GM12878 (cell line): ENCODE results near the gene LRRC7. TPM values are rescaled to one million over a fixed set of nuclear protein-coding genes. Genes with fewer than 3 reads are reported as not detected.

Experiments
- ATAC-seq: fragments of 200-7000 bp; cut with Tn5 transposase; 3 replicates; pipeline ENCODE4 v1.9.1; 2020; ENCODE audit warnings: mild to moderate bottlenecking, moderate library complexity
- BruUV-seq: library from RNA; stranded (reverse); fragments of 400-500 nt; replicated peaks from 2 replicates; lab custom pipeline; 2021; lab: Mats Ljungman, UMichigan
- CTCF ChIA-PET: fragments of 300-600 bp; sonication (Branson Sonifier 250); formaldehyde crosslinking; extraction: SDS; loops from one replicate; lab custom pipeline; 2021; ENCODE audit warnings: inconsistent platforms; lab: Yijun Ruan, JAX
- POLR2A ChIA-PET: fragments of 350-600 bp; formaldehyde crosslinking; extraction: SDS; loops from one replicate; lab custom pipeline; 2021; ENCODE audit warnings: inconsistent platforms; lab: Charles Lee
- RAD21 ChIA-PET: fragments of 300-600 bp; sonication (Branson Sonifier 250); formaldehyde crosslinking; loops from one replicate; lab custom pipeline; 2023; ENCODE audit warnings: antibody characterized with exemption; ENCODE audit not compliant: unreplicated experiment; lab: Charles Lee
- SMC1A ChIA-PET: fragments of 300-600 bp; sonication (Branson Sonifier 250); formaldehyde crosslinking; loops from one replicate; lab custom pipeline; 2023; ENCODE audit not compliant: unreplicated experiment, uncharacterized antibody; lab: Charles Lee
- DNase-seq: peaks from one replicate; pipeline ENCODE4 v3.0.0-alpha.2; 2011; ENCODE audit warnings: low read depth, low spot score
- FAIRE-seq: peaks from 3 replicates; lab custom pipeline; 2011; peaks lifted over from hg19 to GRCh38; lab: Jason Lieb, UNC
- H2AFZ ChIP-seq: 2 replicates; pipeline ENCODE4 v1.6.0; 2011; ENCODE audit warnings: low read depth, low read length, control low read depth; ENCODE audit not compliant: control insufficient read depth
- H3K27ac ChIP-seq: 2 replicates; pipeline ENCODE4 v1.5.1; 2011; ENCODE audit warnings: control low read depth; ENCODE audit not compliant: control insufficient read depth, insufficient read depth
- H3K27me3 ChIP-seq, 2 experiments: replicated peaks in 1 of 2; 2 replicates each; pipeline versions ENCODE4 v1.6.0 to v1.6.1; 2011; ENCODE audit warnings: low read length in 1 of 2; ENCODE audit not compliant: control insufficient read depth in 2 of 2, insufficient read depth in 2 of 2
- H3K36me3 ChIP-seq, 2 experiments: 2 replicates each; pipeline ENCODE4 v1.5.1; 2011; ENCODE audit warnings: low read length in 1 of 2; ENCODE audit not compliant: control insufficient read depth in 2 of 2, insufficient read depth in 2 of 2
- H3K4me1 ChIP-seq: 2 replicates; pipeline ENCODE4 v1.6.1; 2011; ENCODE audit warnings: mild to moderate bottlenecking, low read length, moderate library complexity, mixed read lengths; ENCODE audit not compliant: control insufficient read depth, insufficient read depth
- H3K4me2 ChIP-seq: 2 replicates; pipeline ENCODE4 v1.6.0; 2011; ENCODE audit warnings: control low read depth; ENCODE audit not compliant: control insufficient read depth, insufficient read depth
- H3K4me3 ChIP-seq: fragments of 200-600 bp; sonication (generic); 2 replicates; pipeline ENCODE4 v1.5.1; 2016
- H3K79me2 ChIP-seq: 2 replicates; pipeline ENCODE4 v1.6.0; 2011; ENCODE audit warnings: low read length; ENCODE audit not compliant: control insufficient read depth, insufficient read depth
- H3K9ac ChIP-seq: 2 replicates; pipeline ENCODE4 v1.8.0; 2011; ENCODE audit warnings: low read length, control low read depth, mixed read lengths; ENCODE audit not compliant: control insufficient read depth, insufficient read depth
- H3K9me3 ChIP-seq: replicated peaks from 3 replicates; pipeline ENCODE4 v1.5.1; 2011; ENCODE audit warnings: mild to moderate bottlenecking, low read length; ENCODE audit not compliant: control insufficient read depth, insufficient read depth
- H4K20me1 ChIP-seq: 2 replicates; pipeline ENCODE4 v1.6.0; 2011; ENCODE audit not compliant: control insufficient read depth, insufficient read depth
- ASH2L ChIP-seq: fragments of 300-600, 200-600 bp; sonication (generic); IDR thresholded peaks from 2 replicates; pipeline ENCODE4 v1.6.1; 2017; ENCODE audit warnings: low read depth, mild to moderate bottlenecking, borderline replicate concordance
- BHLHE40 ChIP-seq, 2 experiments: fragments of 450-650 bp in 1 of 2; IDR thresholded peaks; 2 replicates each; pipeline ENCODE4 v1.6.1; 2011 to 2017; ENCODE audit warnings: low read depth in 2 of 2, borderline replicate concordance in 1 of 2, improper control_type of control experiment in 1 of 2, low read length in 1 of 2, mild to moderate bottlenecking in 1 of 2
- CBFB ChIP-seq: IDR thresholded peaks from 2 replicates; pipeline ENCODE4 v1.6.1; 2016; ENCODE audit warnings: antibody characterized with exemption, low read depth
- CHD2 ChIP-seq: IDR thresholded peaks from 2 replicates; pipeline ENCODE4 v1.6.1; 2011; ENCODE audit warnings: low read depth, low read length, improper control_type of control experiment, borderline replicate concordance
- FOXM1 ChIP-seq: IDR thresholded peaks from 2 replicates; pipeline ENCODE4 v1.6.1; 2012; ENCODE audit warnings: low read depth, mild to moderate bottlenecking, inconsistent platforms, low read length, moderate library complexity
- IKZF2 ChIP-seq, 2 experiments: fragments of 450-650 bp; IDR thresholded peaks; 2 replicates each; pipeline ENCODE4 v1.6.1; 2017; ENCODE audit warnings: mild to moderate bottlenecking in 2 of 2, moderate library complexity in 2 of 2
- JUND ChIP-seq: IDR thresholded peaks from 2 replicates; pipeline ENCODE4 v1.6.1; 2012; ENCODE audit warnings: low read depth, mild to moderate bottlenecking, low read length, improper control_type of control experiment, moderate library complexity
- MYC ChIP-seq: IDR thresholded peaks from 2 replicates; pipeline ENCODE4 v1.6.1; 2011; ENCODE audit warnings: mild to moderate bottlenecking, low read length, moderate library complexity, inconsistent platforms; ENCODE audit not compliant: insufficient read depth, insufficient replicate concordance, insufficient read length, severe bottlenecking
- NFYB ChIP-seq: IDR thresholded peaks from 2 replicates; pipeline ENCODE4 v1.6.1; 2011; ENCODE audit warnings: low read depth, mild to moderate bottlenecking, low read length, improper control_type of control experiment, moderate library complexity; ENCODE audit not compliant: insufficient read depth
- NR2C1 ChIP-seq: fragments of 450-650 bp; IDR thresholded peaks from 2 replicates; pipeline ENCODE4 v1.6.1; 2017; ENCODE audit warnings: antibody characterized with exemption, mild to moderate bottlenecking, moderate library complexity
- POLR2AphosphoS2 ChIP-seq: IDR thresholded peaks from 2 replicates; pipeline ENCODE4 v1.6.1; 2011; ENCODE audit warnings: low read depth, mild to moderate bottlenecking, low read length, improper control_type of control experiment, moderate library complexity
- SMAD1 ChIP-seq: fragments of 450-650 bp; IDR thresholded peaks from 2 replicates; pipeline ENCODE4 v1.6.1; 2018; ENCODE audit warnings: mild to moderate bottlenecking, low read depth; ENCODE audit not compliant: partially characterized antibody
- SRF ChIP-seq, 2 experiments: IDR thresholded peaks; 2 replicates each; pipeline ENCODE4 v1.6.1; 2011; ENCODE audit warnings: low read depth in 2 of 2, low read length in 2 of 2, mild to moderate bottlenecking in 1 of 2, moderate library complexity in 1 of 2
- TCF7 ChIP-seq: IDR thresholded peaks from 2 replicates; pipeline ENCODE4 v1.6.1; 2014; ENCODE audit warnings: antibody characterized with exemption, borderline replicate concordance
- WGBS: methylation state at CpG from one replicate; pipeline ENCODE4 v1.1.6; 2016; ENCODE audit warnings: low lambda C conversion rate; ENCODE audit not compliant: insufficient replicate concordance, insufficient coverage; ENCODE audit errors: missing lambda C conversion rate; 5-methylcytosine and 5-hydroxymethylcytosine counted together
- in situ Hi-C: fragments of 300-500 bp; cut with MboI; formaldehyde crosslinking; loops from 9 replicates; pipeline ENCODE4 v1.14.3; 2018; ENCODE audit warnings: mixed read lengths
- intact Hi-C: fragments of 100-400 bp; cut with micrococcal nuclease; formaldehyde crosslinking; loops from one replicate; pipeline ENCODE4 v1.14.2; 2022; ENCODE audit not compliant: unreplicated experiment
- polyA plus RNA-seq, 11 experiments: library from polyadenylated mRNA; depleted of rRNA in 4 of 11; unstranded in 6 of 11; stranded (reverse) in 5 of 11; fragments of >200 nt; fragmentation: Nextera tagmentation in 4 of 11; fragmentation: Illumina TruSeq in 1 of 11; extraction: Ambion mirVana in 4 of 11; extraction: Trizol in 1 of 11; gene quantifications; 1 replicate in 1 of 11; 2 replicates in 10 of 11; pipeline versions ENCODE4 v1.2.1 to v1.2.3, GENCODE V29; 2011 to 2016; ENCODE audit warnings: inconsistent platforms in 2 of 11, missing spikeins in 2 of 11, low read depth in 1 of 11
- total RNA-seq, 4 experiments: library from RNA; depleted of rRNA in 3 of 4; stranded (reverse); fragments of >200 nt in 3 of 4; fragmentation: Illumina TruSeq in 1 of 4; extraction: Trizol in 1 of 4; gene quantifications; 2 replicates each; pipeline versions ENCODE4 v1.2.1 to v1.2.3, GENCODE V29; 2013 to 2021
- TF ChIP-seq, protein P1 (sequence below): IDR thresholded peaks from 2 replicates; pipeline ENCODE4 v1.6.1; 2012; ENCODE audit warnings: low read depth, low read length, improper control_type of control experiment
- TF ChIP-seq, protein P2 (sequence below): fragments of 450-650 bp; IDR thresholded peaks from 2 replicates; pipeline ENCODE4 v1.6.1; 2018; ENCODE audit warnings: borderline replicate concordance, mild to moderate bottlenecking; ENCODE audit not compliant: partially characterized antibody

LRRC7 gene
- total and polyA plus RNA-seq, 10 of the 15 experiments (the other 5 are each of a cell fraction or from before 2014, with no cell fraction given): 0.05 to 1.4 (median 0.24) TPM; not detected in 5

DNA sequence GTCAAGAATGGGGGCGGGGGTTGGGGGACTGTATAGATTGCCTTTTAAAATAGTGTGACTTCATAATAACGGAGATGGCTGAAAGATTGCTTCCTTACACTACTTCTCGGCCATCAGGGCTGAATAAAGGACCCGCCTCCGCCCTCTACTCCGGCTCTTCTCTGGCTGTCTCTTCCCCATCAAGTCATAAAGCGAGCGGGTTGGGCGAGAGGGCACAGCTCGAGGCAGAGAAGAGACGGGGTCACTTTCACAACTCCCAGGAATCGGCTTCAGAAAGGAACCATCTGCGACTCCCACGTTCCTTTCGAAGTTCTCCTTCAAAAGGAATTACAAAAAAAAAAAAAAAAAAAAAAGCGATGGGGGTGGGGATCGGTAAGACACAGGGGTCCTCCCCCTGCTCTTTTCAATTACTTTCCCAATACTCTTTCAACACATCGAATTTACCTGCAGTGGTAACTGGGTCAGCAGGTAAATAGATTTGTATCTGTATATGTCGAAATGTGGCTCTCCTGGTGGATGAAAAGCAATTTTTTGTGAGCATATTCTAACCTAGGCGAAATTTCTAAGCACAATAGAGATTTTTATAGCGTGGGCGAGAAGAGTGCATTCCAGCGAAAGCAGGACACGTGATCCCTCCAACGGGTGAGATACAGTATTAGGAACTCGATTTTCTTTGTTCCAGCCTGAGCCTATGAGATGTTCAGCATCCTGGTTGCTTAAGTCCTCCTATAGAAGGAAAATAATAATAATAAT lies 2.0 kb downstream of the LRRC7 start (continued):
- TF ChIP-seq, protein P1, sequence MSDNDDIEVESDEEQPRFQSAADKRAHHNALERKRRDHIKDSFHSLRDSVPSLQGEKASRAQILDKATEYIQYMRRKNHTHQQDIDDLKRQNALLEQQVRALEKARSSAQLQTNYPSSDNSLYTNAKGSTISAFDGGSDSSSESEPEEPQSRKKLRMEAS: no peak

DNA sequence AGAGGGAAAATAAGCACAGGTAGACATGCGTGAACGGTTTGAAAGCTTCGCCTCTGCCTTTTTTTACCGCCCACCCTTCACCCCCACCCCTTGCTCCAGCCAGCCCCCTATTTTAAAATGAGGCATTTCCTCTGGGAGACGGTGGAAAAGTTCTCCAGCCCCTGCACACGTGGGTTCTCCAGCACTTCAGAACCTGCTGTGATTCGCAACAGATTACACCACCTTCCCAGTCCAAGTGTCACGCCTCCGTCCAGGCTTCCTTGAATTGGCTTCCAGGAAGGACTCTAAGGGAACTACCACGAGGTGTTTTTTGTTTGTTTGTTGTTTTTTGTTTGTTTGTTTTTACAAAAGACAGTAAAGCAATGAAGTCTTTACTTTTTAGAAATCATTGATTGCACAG lies 2.6 kb downstream of the LRRC7 start:
- Histone ChIP-seq H3K9me3 (no peaks in the 10 kb centered on the region), H3K27ac (no peak overlapping the region), H4K20me1 (no peaks in the 10 kb centered on the region), H3K4me2 (no peak overlapping the region), H3K9ac (no peak overlapping the region), H3K36me3 (no peaks in the 10 kb centered on the region), H3K4me3 (no peak overlapping the region), H2AFZ (no peak overlapping the region), H3K4me1 (no peaks in the 10 kb centered on the region), H3K79me2 (no peaks in the 10 kb centered on the region), H3K27me3 (peaks cover 2 to 5% of the 10 kb centered on the region in 2 experiments; a peak in 3 of 4 replicates)
- BruUV-seq: no TSS peak
- FAIRE-seq: no peak
- no peak for DNase-seq
- WGBS: 17% methylated on average over 10 of the region's 10 CpGs
- ChIA-PET SMC1A (no interaction called here), CTCF (no interaction called here), POLR2A (no interaction called here), RAD21 (no interaction called here)
- intact Hi-C loops (no loop called here), in situ Hi-C loops (no loop called here)
- ATAC-seq: no peak
- TF ChIP-seq SMAD1 (no peak), CBFB (no peak), POLR2AphosphoS2 (no peak), MYC (no peak), NFYB (no peak), CHD2 (no peak), NR2C1 (no peak), BHLHE40 (IDR thresholded peaks at IDR 0.05; ENCODE audit: borderline replicate concordance in 1 of 2, low read depth in 2 of 2, low read length in 1 of 2) (no peak), SRF (IDR thresholded peaks at IDR 0.05; ENCODE audit: low read depth in 2 of 2, low read length in 2 of 2) (no peak), IKZF2 (IDR thresholded peaks at IDR 0.05) (no peak), JUND (no peak), FOXM1 (no peak), ASH2L (no peak), TCF7 (no peak)
- TF ChIP-seq, protein P2, sequence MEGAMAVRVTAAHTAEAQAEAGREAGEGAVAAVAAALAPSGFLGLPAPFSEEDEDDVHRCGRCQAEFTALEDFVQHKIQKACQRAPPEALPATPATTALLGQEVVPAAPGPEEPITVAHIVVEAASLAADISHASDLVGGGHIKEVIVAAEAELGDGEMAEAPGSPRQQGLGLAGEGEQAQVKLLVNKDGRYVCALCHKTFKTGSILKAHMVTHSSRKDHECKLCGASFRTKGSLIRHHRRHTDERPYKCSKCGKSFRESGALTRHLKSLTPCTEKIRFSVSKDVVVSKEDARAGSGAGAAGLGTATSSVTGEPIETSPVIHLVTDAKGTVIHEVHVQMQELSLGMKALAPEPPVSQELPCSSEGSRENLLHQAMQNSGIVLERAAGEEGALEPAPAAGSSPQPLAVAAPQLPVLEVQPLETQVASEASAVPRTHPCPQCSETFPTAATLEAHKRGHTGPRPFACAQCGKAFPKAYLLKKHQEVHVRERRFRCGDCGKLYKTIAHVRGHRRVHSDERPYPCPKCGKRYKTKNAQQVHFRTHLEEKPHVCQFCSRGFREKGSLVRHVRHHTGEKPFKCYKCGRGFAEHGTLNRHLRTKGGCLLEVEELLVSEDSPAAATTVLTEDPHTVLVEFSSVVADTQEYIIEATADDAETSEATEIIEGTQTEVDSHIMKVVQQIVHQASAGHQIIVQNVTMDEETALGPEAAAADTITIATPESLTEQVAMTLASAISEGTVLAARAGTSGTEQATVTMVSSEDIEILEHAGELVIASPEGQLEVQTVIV: no peak
